Stomach (tissue), 4 donors: ENCODE data around the gene MGST1.

ENCODE experiments used
- POLR2A ChIP-seq, 4 donors: fragments of 450-650 bp; IDR thresholded peaks; one replicate each; pipeline ENCODE4 v1.6.1; 2016; ENCODE audit warnings: antibody characterized with exemption in 4 of 4, control low read depth in 2 of 4, mild to moderate bottlenecking in 1 of 4, moderate library complexity in 1 of 4
- POLR2AphosphoS5 ChIP-seq, 3 donors: sonication (generic); formaldehyde crosslinking; IDR thresholded peaks; one replicate each; pipeline ENCODE4 v1.6.1; 2016; ENCODE audit warnings: antibody characterized with exemption in 3 of 3
- TF ChIP-seq, protein P1 (sequence below), 7 experiments: fragments of 450-650 bp in 4 of 7; fragments of 200-600 bp in 3 of 7; sonication (generic) in 3 of 7; IDR thresholded peaks; one replicate each; pipeline ENCODE4 v1.5.1; 2016 to 2019; ENCODE audit warnings: antibody characterized with exemption in 7 of 7, control low read depth in 2 of 7, mild to moderate bottlenecking in 1 of 7

DNA sequence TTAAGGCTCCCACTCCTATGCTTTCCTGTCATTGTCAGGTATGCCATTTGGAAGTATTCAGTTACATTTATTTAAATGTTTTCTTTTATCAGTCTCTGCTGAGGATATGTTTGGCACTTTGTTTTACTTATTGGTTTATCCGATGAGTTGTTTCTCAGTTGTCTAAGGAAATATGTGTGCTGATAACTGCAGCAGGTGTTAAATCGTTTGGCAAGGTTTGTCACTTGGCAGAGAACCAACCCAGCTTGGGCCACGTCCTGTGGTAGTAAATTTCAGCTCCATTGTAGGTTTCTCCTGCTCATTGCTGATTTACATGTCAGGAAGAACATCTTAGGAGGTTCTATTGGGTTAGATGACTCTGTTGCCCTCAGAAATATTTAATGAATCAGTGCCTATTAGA, 22.0 kb upstream of the MGST1 start:
- TF ChIP-seq, protein P1, sequence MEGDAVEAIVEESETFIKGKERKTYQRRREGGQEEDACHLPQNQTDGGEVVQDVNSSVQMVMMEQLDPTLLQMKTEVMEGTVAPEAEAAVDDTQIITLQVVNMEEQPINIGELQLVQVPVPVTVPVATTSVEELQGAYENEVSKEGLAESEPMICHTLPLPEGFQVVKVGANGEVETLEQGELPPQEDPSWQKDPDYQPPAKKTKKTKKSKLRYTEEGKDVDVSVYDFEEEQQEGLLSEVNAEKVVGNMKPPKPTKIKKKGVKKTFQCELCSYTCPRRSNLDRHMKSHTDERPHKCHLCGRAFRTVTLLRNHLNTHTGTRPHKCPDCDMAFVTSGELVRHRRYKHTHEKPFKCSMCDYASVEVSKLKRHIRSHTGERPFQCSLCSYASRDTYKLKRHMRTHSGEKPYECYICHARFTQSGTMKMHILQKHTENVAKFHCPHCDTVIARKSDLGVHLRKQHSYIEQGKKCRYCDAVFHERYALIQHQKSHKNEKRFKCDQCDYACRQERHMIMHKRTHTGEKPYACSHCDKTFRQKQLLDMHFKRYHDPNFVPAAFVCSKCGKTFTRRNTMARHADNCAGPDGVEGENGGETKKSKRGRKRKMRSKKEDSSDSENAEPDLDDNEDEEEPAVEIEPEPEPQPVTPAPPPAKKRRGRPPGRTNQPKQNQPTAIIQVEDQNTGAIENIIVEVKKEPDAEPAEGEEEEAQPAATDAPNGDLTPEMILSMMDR (IDR thresholded peaks at IDR 0.05) = no peak
- no peak for TF ChIP-seq POLR2A (IDR thresholded peaks at IDR 0.05)
- TF ChIP-seq POLR2AphosphoS5 (IDR thresholded peaks at IDR 0.05) = no peak
